DOHH2 (cell line): ENCODE measurements around the gene PVALEF.

ENCODE experiments used
- H3F3A ChIP-seq: fragments of 200-600 bp; sonication (generic), shearing (Covaris generic); 2 replicates; pipeline ENCODE4 v1.6.0; 2016; ENCODE audit warnings: antibody characterized with exemption, mild to moderate bottlenecking; ENCODE audit not compliant: control insufficient read depth, insufficient read depth
- H3K27ac ChIP-seq: fragments of 200-600 bp; sonication (generic); 2 replicates; pipeline ENCODE4 v1.5.1; 2014; ENCODE audit warnings: low read depth, mild to moderate bottlenecking, low read length, moderate library complexity
- H3K27me3 ChIP-seq: fragments of 200-600 bp; sonication (generic); 2 replicates; pipeline ENCODE4 v1.6.1; 2014; ENCODE audit warnings: mild to moderate bottlenecking, low read length, mixed read lengths; ENCODE audit not compliant: control insufficient read depth
- H3K36me3 ChIP-seq: fragments of 200-600 bp; sonication (generic); 2 replicates; pipeline ENCODE4 v1.6.1; 2014; ENCODE audit warnings: mild to moderate bottlenecking, low read length, moderate library complexity, mixed read lengths; ENCODE audit not compliant: control insufficient read depth
- H3K4me1 ChIP-seq: fragments of 200-600 bp; sonication (generic); 2 replicates; pipeline ENCODE4 v1.6.1; 2014; ENCODE audit warnings: mild to moderate bottlenecking, low read length, mixed read lengths; ENCODE audit not compliant: control insufficient read depth
- H3K4me2 ChIP-seq: fragments of 200-600 bp; sonication (generic); 2 replicates; pipeline ENCODE4 v1.6.0; 2014; ENCODE audit warnings: mild to moderate bottlenecking, low read length, moderate library complexity
- H3K4me3 ChIP-seq: fragments of 200-600 bp; sonication (generic); 2 replicates; pipeline ENCODE4 v1.5.1; 2014; ENCODE audit warnings: mild to moderate bottlenecking, low read length, mixed read lengths
- H3K79me2 ChIP-seq: fragments of 200-600 bp; sonication (generic); 2 replicates; pipeline ENCODE4 v1.6.1; 2014; ENCODE audit warnings: mild to moderate bottlenecking, low read length, mixed read lengths; ENCODE audit not compliant: control insufficient read depth
- H3K9me2 ChIP-seq: fragments of 200-600 bp; sonication (generic); replicated peaks from 2 replicates; pipeline ENCODE4 v1.6.1; 2014; ENCODE audit warnings: mild to moderate bottlenecking, low read length, mixed read lengths; ENCODE audit not compliant: control insufficient read depth
- H3K9me3 ChIP-seq: fragments of 200-600 bp; sonication (generic); 2 replicates; pipeline ENCODE4 v1.6.1; 2014; ENCODE audit warnings: antibody characterized with exemption, low read length, mixed read lengths; ENCODE audit not compliant: control insufficient read depth, insufficient read depth
- H4K20me1 ChIP-seq: fragments of 200-600 bp; sonication (generic); 2 replicates; pipeline ENCODE4 v1.6.0; 2014; ENCODE audit warnings: low read depth, mild to moderate bottlenecking, antibody characterized with exemption, low read length, moderate library complexity; ENCODE audit not compliant: control insufficient read depth, insufficient read depth
- CTCF ChIP-seq: fragments of 200-600 bp; sonication (generic); IDR thresholded peaks from one replicate; pipeline ENCODE4 v1.5.1; 2014; ENCODE audit warnings: antibody characterized with exemption, mild to moderate bottlenecking, low read depth, low read length; ENCODE audit not compliant: poor library complexity, severe bottlenecking
- EZH2phosphoT487 ChIP-seq: fragments of 200-600 bp; sonication (generic); IDR thresholded peaks from 2 replicates; pipeline ENCODE4 v1.6.1; 2017; ENCODE audit warnings: borderline replicate concordance, mild to moderate bottlenecking, antibody characterized with exemption, low read length, moderate library complexity, mixed read lengths

PVALEF gene

GRCh38 chr17:81154961-81155360 lies 10.3 kb upstream of the PVALEF start:
- Histone ChIP-seq H3K27ac (no peak overlapping the region), H3K4me2 (no peak overlapping the region), H3K4me3 (no peak overlapping the region), H3F3A (no peaks in the 10 kb centered on the region), H3K36me3 (no peaks in the 10 kb centered on the region), H3K79me2 (no peaks in the 10 kb centered on the region), H3K9me3 (no peaks in the 10 kb centered on the region), H4K20me1 (no peaks in the 10 kb centered on the region), H3K4me1 (no peaks in the 10 kb centered on the region), H3K9me2 (no peaks in the 10 kb centered on the region), H3K27me3 (no peaks in the 10 kb centered on the region)
- TF ChIP-seq EZH2phosphoT487: no peak
- TF ChIP-seq CTCF: no peak

GRCh38 chr17:81156866-81157805 lies 8.2 kb upstream of the PVALEF start:
- Histone ChIP-seq H3K9me2 (no peaks in the 10 kb centered on the region), H3F3A (no peaks in the 10 kb centered on the region), H3K4me2 (no peak overlapping the region), H3K9me3 (no peaks in the 10 kb centered on the region), H3K4me1 (no peaks in the 10 kb centered on the region), H3K27me3 (no peaks in the 10 kb centered on the region), H3K27ac (no peak overlapping the region), H4K20me1 (no peaks in the 10 kb centered on the region), H3K79me2 (no peaks in the 10 kb centered on the region), H3K4me3 (no peak overlapping the region), H3K36me3 (no peaks in the 10 kb centered on the region)
- TF ChIP-seq CTCF: no peak
- TF ChIP-seq EZH2phosphoT487: no peak

- Histone ChIP-seq H3K27me3 (no peaks in the 10 kb centered on the region), H3K4me3 (no peak overlapping the region), H3K4me2 (no peak overlapping the region), H3K9me2 (no peaks in the 10 kb centered on the region), H3K27ac (no peak overlapping the region), H3K36me3 (no peaks in the 10 kb centered on the region), H3K9me3 (no peaks in the 10 kb centered on the region), H3F3A (no peaks in the 10 kb centered on the region), H3K79me2 (no peaks in the 10 kb centered on the region), H3K4me1 (no peaks in the 10 kb centered on the region), H4K20me1 (no peaks in the 10 kb centered on the region)
- TF ChIP-seq EZH2phosphoT487 (no peak), CTCF (no peak)
These were observed 7.2 kb upstream of the PVALEF start for GRCh38 chr17:81157848-81158687.
